HepG2 (cell line): Measurements from ENCODE around the gene TMEM183A. TPM values are rescaled to one million over a fixed set of nuclear protein-coding genes. Genes with fewer than 3 reads are reported as not detected.

Experiments
- ATAC-seq: fragments of 200-7000 bp; cut with Tn5 transposase; 3 replicates; pipeline ENCODE4 v1.9.1; 2020; ENCODE audit warnings: mild to moderate bottlenecking, moderate library complexity
- BruUV-seq: library from RNA; stranded (reverse); fragments of 400-500 nt; replicated peaks from 2 replicates; lab custom pipeline; 2021; lab: Mats Ljungman, UMichigan
- CTCF ChIA-PET: fragments of 300-600 bp; formaldehyde crosslinking; extraction: SDS; loops from one replicate; lab custom pipeline; 2021; ENCODE audit warnings: low total read pairs, inconsistent platforms, low intra/inter-chr PET ratio; lab: Yijun Ruan, JAX
- POLR2A ChIA-PET: fragments of 350-600 bp; sonication (Branson Sonifier 250); formaldehyde crosslinking; loops from one replicate; lab custom pipeline; 2020; ENCODE audit warnings: antibody characterized with exemption, inconsistent platforms; lab: Yijun Ruan, JAX
- DNase-seq: peaks from one replicate; pipeline ENCODE4 v3.0.0-alpha.2; 2015; ENCODE audit warnings: low spot score
- FAIRE-seq: peaks from 3 replicates; lab custom pipeline; 2011; peaks lifted over from hg19 to GRCh38; lab: Jason Lieb, UNC
- H2AFZ ChIP-seq: one replicate; pipeline ENCODE4 v1.6.1; 2011; ENCODE audit warnings: low read length, inconsistent platforms
- H3K27ac ChIP-seq: fragments of 300-600 bp; 3 replicates; pipeline ENCODE4 v1.8.0; 2011; ENCODE audit warnings: mixed run types, mild to moderate bottlenecking, mixed read lengths, low read length, inconsistent platforms; ENCODE audit not compliant: insufficient read depth; ENCODE audit errors: extremely low read length
- H3K27me3 ChIP-seq, 2 experiments: fragments of 200-600 bp in 1 of 2; 2 replicates in 1 of 2; 3 replicates in 1 of 2; pipeline versions ENCODE4 v1.6.0 to v1.8.0; 2011; ENCODE audit warnings: low read length in 2 of 2, mild to moderate bottlenecking in 2 of 2, moderate library complexity in 2 of 2, inconsistent platforms in 1 of 2; ENCODE audit not compliant: insufficient read depth in 2 of 2, control insufficient read depth in 1 of 2
- H3K36me3 ChIP-seq, 2 experiments: fragments of 200-600 bp in 1 of 2; replicated peaks in 1 of 2; 2 replicates in 1 of 2; 3 replicates in 1 of 2; pipeline versions ENCODE4 v1.5.1 to v1.8.0; 2011; ENCODE audit warnings: low read length in 2 of 2, inconsistent platforms in 1 of 2; ENCODE audit not compliant: insufficient read depth in 2 of 2, control insufficient read depth in 1 of 2
- H3K4me1 ChIP-seq: 2 replicates; pipeline ENCODE4 v1.5.1; 2012; ENCODE audit warnings: low read length, inconsistent platforms; ENCODE audit not compliant: insufficient read depth
- H3K4me2 ChIP-seq: 2 replicates; pipeline ENCODE4 v1.6.0; 2011; ENCODE audit warnings: low read depth, low read length, inconsistent platforms
- H3K4me3 ChIP-seq, 3 experiments: fragments of 200-600 bp in 1 of 3; sonication (generic), shearing (Covaris generic) in 1 of 3; replicated peaks in 1 of 3; 2 replicates each; pipeline ENCODE4 v1.5.1; 2011 to 2016; ENCODE audit warnings: low read length in 3 of 3, inconsistent platforms in 2 of 3, low read depth in 2 of 3, mild to moderate bottlenecking in 2 of 3, control low read depth in 1 of 3, mixed read lengths in 1 of 3; ENCODE audit not compliant: insufficient read depth in 1 of 3
- H3K79me2 ChIP-seq: one replicate; pipeline ENCODE4 v1.6.1; 2011; ENCODE audit warnings: low read length, inconsistent platforms; ENCODE audit not compliant: insufficient read depth
- H3K9ac ChIP-seq: 2 replicates; pipeline ENCODE4 v1.6.0; 2011; ENCODE audit warnings: mild to moderate bottlenecking, low read depth, low read length, inconsistent platforms; ENCODE audit not compliant: insufficient read depth
- H3K9me3 ChIP-seq: 2 replicates; pipeline ENCODE4 v1.5.1; 2012; ENCODE audit warnings: mild to moderate bottlenecking, low read length
- H4K20me1 ChIP-seq: 2 replicates; pipeline ENCODE4 v1.6.0; 2011; ENCODE audit warnings: inconsistent platforms, mild to moderate bottlenecking, low read length, moderate library complexity; ENCODE audit not compliant: insufficient read depth
- HCFC1 ChIP-seq: fragments of 150-350 bp; IDR thresholded peaks from 2 replicates; pipeline ENCODE4 v1.6.1; 2014; ENCODE audit warnings: low read depth, low read length
- ZNF496 ChIP-seq: sonication (generic); formaldehyde crosslinking; IDR thresholded peaks from 2 replicates; pipeline ENCODE4 v1.8.1; 2023; ENCODE audit warnings: mild to moderate bottlenecking, moderate library complexity, missing genetic modification reagents; ENCODE audit not compliant: insufficient replicate concordance
- ZNF512 ChIP-seq: sonication (generic); formaldehyde crosslinking; IDR thresholded peaks from 2 replicates; pipeline ENCODE4 v1.4.0; 2020; ENCODE audit warnings: mild to moderate bottlenecking, missing genetic modification reagents
- WGBS: methylation state at CpG from one replicate; pipeline ENCODE4 v1.1.6; 2017; ENCODE audit warnings: low lambda C conversion rate; 5-methylcytosine and 5-hydroxymethylcytosine counted together
- in situ Hi-C: cut with HindIII; loops from 2 replicates; pipeline ENCODE4 v1.10.0; 2017; ENCODE audit warnings: low pct_unique_long_range_greater_than_20kb; ENCODE audit not compliant: extremely low pct_ligation_motif_present
- intact Hi-C: fragments of 100-400 bp; cut with micrococcal nuclease; formaldehyde crosslinking; loops from one replicate; pipeline ENCODE4 v1.10.0; 2022; ENCODE audit not compliant: unreplicated experiment
- polyA plus RNA-seq, 8 experiments: library from polyadenylated mRNA; depleted of rRNA in 3 of 8; stranded (reverse) in 7 of 8; unstranded in 1 of 8; fragments of >200 nt; fragmentation: Illumina TruSeq in 4 of 8; extraction: Trizol in 4 of 8; gene quantifications; 2 replicates each; pipeline versions ENCODE4 v1.2.1 to v1.2.3, GENCODE V29; 2011 to 2016; ENCODE audit warnings: low read depth in 4 of 8, missing spikeins in 1 of 8, mixed read lengths in 1 of 8; ENCODE audit not compliant: insufficient read depth in 1 of 8
- total RNA-seq, 5 experiments: library from RNA; depleted of rRNA; stranded (reverse); fragments of >200 nt; fragmentation: Illumina TruSeq; extraction: Trizol; gene quantifications; 2 replicates each; pipeline ENCODE4 v1.2.3, GENCODE V29; 2016; ENCODE audit warnings: low read depth in 1 of 5
- TF ChIP-seq, protein P1 (sequence below): sonication (generic); formaldehyde crosslinking; IDR thresholded peaks from 2 replicates; pipeline ENCODE4 v1.4.0; 2020; ENCODE audit warnings: low read depth, mild to moderate bottlenecking, missing genetic modification reagents

TMEM183A gene
- total and polyA plus RNA-seq, 2 of the 13 experiments (the other 11 are each of a cell fraction or from before 2014, with no cell fraction given), result 59.7 to 82.0 TPM

GRCh38 chr1:203045336-203045735, 38.2 kb downstream of the TMEM183A start:
- H4K20me1 ChIP-seq, result no peaks in the 10 kb centered on the region
- in situ Hi-C loops (no loop called here), intact Hi-C loops (no loop called here)
- H3K4me1 ChIP-seq, result no peaks in the 10 kb centered on the region
- no peak overlapping the region for H3K4me3 ChIP-seq
- WGBS, result 61% methylated on average over 4 of the region's 17 CpGs
- H3K27ac ChIP-seq, result no peak overlapping the region
- ATAC-seq (no peak), FAIRE-seq (no peak), DNase-seq (no peak)
- no peaks in the 10 kb centered on the region for H3K9me3 ChIP-seq
- TF ChIP-seq, protein P1, sequence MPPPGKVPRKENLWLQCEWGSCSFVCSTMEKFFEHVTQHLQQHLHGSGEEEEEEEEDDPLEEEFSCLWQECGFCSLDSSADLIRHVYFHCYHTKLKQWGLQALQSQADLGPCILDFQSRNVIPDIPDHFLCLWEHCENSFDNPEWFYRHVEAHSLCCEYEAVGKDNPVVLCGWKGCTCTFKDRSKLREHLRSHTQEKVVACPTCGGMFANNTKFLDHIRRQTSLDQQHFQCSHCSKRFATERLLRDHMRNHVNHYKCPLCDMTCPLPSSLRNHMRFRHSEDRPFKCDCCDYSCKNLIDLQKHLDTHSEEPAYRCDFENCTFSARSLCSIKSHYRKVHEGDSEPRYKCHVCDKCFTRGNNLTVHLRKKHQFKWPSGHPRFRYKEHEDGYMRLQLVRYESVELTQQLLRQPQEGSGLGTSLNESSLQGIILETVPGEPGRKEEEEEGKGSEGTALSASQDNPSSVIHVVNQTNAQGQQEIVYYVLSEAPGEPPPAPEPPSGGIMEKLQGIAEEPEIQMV (CRISPR knock-in tag), result no peak
- TF ChIP-seq HCFC1 (no peak), ZNF512 (CRISPR knock-in tag) (no peak), ZNF496 (no peak)
- peaks cover 2 to 21% of the 10 kb centered on the region in 2 experiments; a peak in 4 of 5 replicates for H3K27me3 ChIP-seq
- H3K4me2 ChIP-seq, result no peak overlapping the region
- BruUV-seq, result no TSS peak
- no peaks in the 10 kb centered on the region for H3K36me3 ChIP-seq
- ChIA-PET CTCF (no interaction called here), POLR2A (no interaction called here)
- H2AFZ ChIP-seq, result no peak overlapping the region
- no peaks in the 10 kb centered on the region for H3K79me2 ChIP-seq
- no peak overlapping the region for H3K9ac ChIP-seq
